D721Med (cell line): ENCODE results near the gene DUOXA2.
"Not testable (repeated sequence)": the region's sequence is repeated elsewhere in the genome, so short reads cannot be mapped to it uniquely, and the experiment has no call there.

Experiments used
- DNase-seq: peaks from one replicate; pipeline ENCODE4 v3.0.0; 2011; ENCODE audit warnings: low spot score; ENCODE audit not compliant: insufficient read length
- FAIRE-seq: peaks from 2 replicates; lab custom pipeline; 2011; peaks lifted over from hg19 to GRCh38; lab: Jason Lieb, UNC
- CTCF ChIP-seq: IDR thresholded peaks from 2 replicates; pipeline ENCODE4 v1.5.1; 2012; ENCODE audit warnings: mild to moderate bottlenecking, control low read depth; ENCODE audit not compliant: insufficient read depth; ENCODE audit errors: missing control alignments

The DUOXA2 gene

GRCh38 chr15:45130291-45131000 is 16.3 kb downstream of the DUOXA2 start:
- TF ChIP-seq CTCF = no peak
- FAIRE-seq (no peak), DNase-seq (no peak)

- TF ChIP-seq CTCF = no peak
- FAIRE-seq (no peak), DNase-seq (no peak)
Measured at GRCh38 chr15:45131510-45131909, 17.4 kb downstream of the DUOXA2 start.

GRCh38 chr15:45132844-45133560 is 18.9 kb downstream of the DUOXA2 start:
- DNase-seq (no peak), FAIRE-seq (no peak)
- no peak for TF ChIP-seq CTCF

- FAIRE-seq = no peak
- no peak for DNase-seq
- no peak for TF ChIP-seq CTCF
Measured at GRCh38 chr15:45133561-45133920, 19.4 kb downstream of the DUOXA2 start.

GRCh38 chr15:45134046-45134445 is 19.9 kb downstream of the DUOXA2 start:
- TF ChIP-seq CTCF = no peak
- FAIRE-seq = no peak
- no peak for DNase-seq

GRCh38 chr15:45134682-45135604 is 20.8 kb downstream of the DUOXA2 start:
- DNase-seq (no peak), FAIRE-seq (no peak)
- TF ChIP-seq CTCF = no peak

- not testable (repeated sequence) for DNase-seq
Measured at GRCh38 chr15:45135705-45136377, 21.7 kb downstream of the DUOXA2 start.

More at GRCh38 chr15:45135705-45136377, 21.7 kb downstream of the DUOXA2 start:
- not testable (repeated sequence) for FAIRE-seq
